GM04504 (cell line): ENCODE results near the gene STRN3.
A peak's percentile ranks its signal among the peaks of the same experiment; 100 is the strongest.
"Not testable (repeated sequence)": the region's sequence is repeated elsewhere in the genome, so short reads cannot be mapped to it uniquely, and the experiment has no call there.

ENCODE experiments used
- DNase-seq: peaks from one replicate; pipeline ENCODE4 v3.0.0-alpha.2; 2012; ENCODE audit warnings: low read depth

Gene STRN3

GRCh38 chr14:31000629-31001338 lies 25.4 kb downstream of the STRN3 start:
- no peak for DNase-seq

GRCh38 chr14:30999038-30999773 lies 27.0 kb downstream of the STRN3 start:
- DNase-seq, result no peak

GRCh38 chr14:30998100-30998706 lies 28.0 kb downstream of the STRN3 start:
- no peak for DNase-seq

GRCh38 chr14:30996892-30997659 lies 29.1 kb downstream of the STRN3 start:
- DNase-seq, result no peak

- DNase-seq, result no peak
These were observed 30.5 kb downstream of the STRN3 start for GRCh38 chr14:30995689-30996088.

- DNase-seq, result no peak
These were observed 31.2 kb downstream of the STRN3 start for GRCh38 chr14:30994681-30995620.

GRCh38 chr14:30993071-30993470 lies 33.1 kb downstream of the STRN3 start:
- no peak for DNase-seq

- DNase-seq, result no peak
These were observed 34.8 kb downstream of the STRN3 start for GRCh38 chr14:30991408-30991807.

GRCh38 chr14:30990770-30991169 lies 35.4 kb downstream of the STRN3 start:
- no peak for DNase-seq

- no peak for DNase-seq
These were observed 37.7 kb downstream of the STRN3 start for GRCh38 chr14:30988509-30988908.

- DNase-seq, result no peak
These were observed 40.4 kb downstream of the STRN3 start for GRCh38 chr14:30985796-30986195.

GRCh38 chr14:30983858-30984257 lies 42.3 kb downstream of the STRN3 start:
- no peak for DNase-seq

- no peak for DNase-seq
These were observed 43.6 kb downstream of the STRN3 start for GRCh38 chr14:30982533-30982932.

- DNase-seq, result no peak
These were observed 45.2 kb downstream of the STRN3 start for GRCh38 chr14:30980980-30981379.

GRCh38 chr14:30980106-30980704 lies 46.0 kb downstream of the STRN3 start:
- peak; percentile 60 for DNase-seq

GRCh38 chr14:30977752-30978151 lies 48.4 kb downstream of the STRN3 start:
- no peak for DNase-seq

GRCh38 chr14:30974628-30975027 lies 51.6 kb downstream of the STRN3 start:
- no peak for DNase-seq

GRCh38 chr14:30972882-30973582 lies 53.1 kb downstream of the STRN3 start:
- no peak for DNase-seq

- DNase-seq, result not testable (repeated sequence)
These were observed 54.0 kb downstream of the STRN3 start for GRCh38 chr14:30972036-30972732.

- no peak for DNase-seq
These were observed 54.6 kb downstream of the STRN3 start for GRCh38 chr14:30971586-30971985.
